Prostate gland (tissue), 2 donors: Measurements from ENCODE around the gene PLEKHH2.

ENCODE experiments used
- CTCF ChIP-seq, 4 experiments: fragments of 200-600 bp in 2 of 4; fragments of 450-650 bp in 2 of 4; sonication (generic) in 2 of 4; IDR thresholded peaks; 1 replicate in 3 of 4; 2 replicates in 1 of 4; pipeline ENCODE4 v1.5.1; 2016 to 2019; ENCODE audit warnings: antibody characterized with exemption in 4 of 4, mild to moderate bottlenecking in 2 of 4, moderate library complexity in 2 of 4
- POLR2A ChIP-seq: fragments of 450-650 bp; IDR thresholded peaks from one replicate; pipeline ENCODE4 v1.6.1; 2016; ENCODE audit warnings: antibody characterized with exemption, mild to moderate bottlenecking
- POLR2AphosphoS5 ChIP-seq: sonication (generic); formaldehyde crosslinking; IDR thresholded peaks from one replicate; pipeline ENCODE4 v1.6.1; 2017; ENCODE audit warnings: antibody characterized with exemption

- no peak for TF ChIP-seq POLR2AphosphoS5
- TF ChIP-seq CTCF (IDR thresholded peaks at IDR 0.05): no peak
- no peak for TF ChIP-seq POLR2A
Observed at GRCh38 chr2:43675646-43676321, 38.7 kb downstream of the PLEKHH2 start.
